Activated T-cell treated with anti-CD3 and anti-CD28 coated beads for 48 hours (primary cell): Measurements from ENCODE around the gene DES.

Experiments
- DNase-seq: peaks from one replicate; pipeline ENCODE4 v3.0.0-alpha.2; 2020; ENCODE audit warnings: low read depth

DES gene

GRCh38 chr2:219453671-219454590 is 35.8 kb downstream of the DES start:
- no peak for DNase-seq

DNA sequence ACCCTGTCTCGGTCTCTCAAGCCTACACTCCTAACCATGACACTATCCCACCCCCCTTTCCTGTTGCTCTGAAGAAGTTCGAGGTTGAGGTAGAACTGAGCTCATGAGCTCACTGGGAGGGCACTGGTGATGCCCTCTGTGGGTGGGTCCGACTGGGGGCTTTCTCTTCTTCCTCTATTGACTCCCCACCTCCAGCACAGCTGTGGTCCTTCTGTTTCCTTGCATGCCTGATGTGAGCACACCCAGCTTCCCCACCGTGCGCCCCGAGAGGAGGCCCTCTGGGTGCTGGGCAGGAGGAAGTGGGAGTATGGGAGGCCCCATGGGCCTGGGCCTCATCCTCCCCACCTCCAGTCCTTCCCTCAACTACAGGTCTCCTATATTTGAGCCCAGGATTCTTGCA is 37.4 kb downstream of the DES start:
- no peak for DNase-seq

DNA sequence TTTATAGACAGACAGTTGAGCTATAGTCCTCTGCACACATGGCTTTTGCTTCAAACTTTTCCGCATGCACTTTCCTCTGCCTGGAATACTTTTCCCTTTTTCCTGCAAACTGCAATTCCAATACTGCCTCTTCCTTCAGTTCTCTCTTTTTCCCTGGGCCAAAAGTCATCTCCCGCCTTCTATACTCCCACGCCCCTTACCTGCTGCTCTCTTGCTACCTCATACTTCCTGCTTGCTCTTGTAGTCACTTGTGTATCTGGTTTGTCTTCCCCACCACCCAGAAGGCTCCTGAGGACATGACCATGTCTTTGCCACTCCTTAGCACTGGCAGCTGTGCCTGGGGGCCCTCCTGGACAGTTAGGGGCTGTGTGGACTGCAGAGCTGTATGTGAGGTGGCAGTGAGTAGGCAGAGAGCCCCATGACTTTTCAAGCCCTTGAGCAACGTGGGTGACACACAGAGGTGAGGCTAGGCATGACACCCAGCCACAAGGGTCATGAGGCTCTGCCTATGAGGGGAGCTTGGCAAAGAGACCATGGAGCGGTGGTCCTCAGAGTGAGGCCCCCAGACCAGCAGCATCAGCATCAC is 39.7 kb downstream of the DES start:
- DNase-seq = no peak

GRCh38 chr2:219458996-219459395 is 40.8 kb downstream of the DES start:
- no peak for DNase-seq

DNA sequence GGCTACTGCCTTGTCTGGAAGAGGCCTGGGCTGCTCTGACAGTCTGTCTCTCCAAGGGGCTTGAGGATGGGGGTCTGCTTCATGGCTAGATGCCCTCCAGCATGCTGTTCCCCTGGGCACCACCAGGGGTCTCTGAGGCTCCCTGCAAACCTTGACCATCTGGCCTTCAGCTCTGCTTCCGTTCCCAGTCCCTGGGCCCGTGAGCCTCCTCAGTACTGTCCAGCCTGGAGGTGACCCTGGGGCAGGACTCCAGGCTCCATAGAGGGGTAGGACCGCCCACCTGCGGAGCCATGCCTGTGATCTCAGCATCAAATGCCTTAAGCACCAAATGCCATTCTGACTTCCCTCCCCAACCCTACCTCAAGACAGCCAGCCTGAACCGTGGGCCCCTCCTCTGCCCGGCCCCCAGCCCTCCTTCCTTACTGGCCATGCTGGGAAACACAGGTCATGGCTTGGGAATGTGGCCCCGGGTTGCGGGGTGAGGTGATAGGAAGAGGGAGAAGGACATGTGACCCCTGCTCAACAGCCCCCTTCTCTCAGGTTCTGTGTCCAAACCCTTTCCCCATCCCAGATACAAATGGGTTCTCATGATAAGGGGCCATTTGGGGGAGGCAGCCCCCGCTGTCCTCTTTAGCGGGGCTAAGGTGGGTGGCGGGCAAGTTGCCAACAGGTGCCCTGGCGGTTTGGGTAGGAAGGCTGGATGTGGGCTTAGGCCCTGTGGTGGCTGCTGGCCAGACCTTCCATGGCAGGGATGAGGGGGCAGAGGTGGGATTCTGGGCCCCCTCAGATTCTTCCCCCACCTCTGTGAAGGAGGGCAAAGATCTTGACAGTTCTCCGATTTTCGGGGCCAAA is 41.5 kb downstream of the DES start:
- peak; percentile 38 for DNase-seq

DNA sequence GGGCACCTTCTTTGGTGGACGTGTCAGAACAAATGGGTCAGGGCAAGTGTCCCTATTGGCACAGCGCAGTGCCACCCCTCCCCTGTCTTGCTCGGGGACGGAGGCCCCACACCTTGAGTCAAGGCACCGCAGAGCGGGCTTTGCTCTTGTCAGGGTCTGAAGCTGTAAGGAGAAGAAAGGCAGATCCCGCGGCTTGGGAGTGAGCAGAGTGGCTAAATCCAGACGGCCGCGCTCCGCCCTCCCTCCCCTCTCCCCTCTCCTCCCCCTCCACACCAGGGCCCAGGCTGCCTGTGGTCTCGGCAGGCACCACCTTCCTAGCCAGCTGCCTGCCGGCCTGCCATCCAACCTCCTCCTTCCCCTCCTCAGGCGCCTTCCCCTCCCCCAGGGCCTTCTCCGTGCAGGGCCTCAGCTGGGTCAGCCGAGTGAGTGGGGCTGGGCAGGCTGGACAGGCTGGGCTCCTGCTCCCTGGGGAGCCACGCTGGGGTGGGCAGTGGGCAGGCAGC is 42.3 kb downstream of the DES start:
- DNase-seq = no peak

GRCh38 chr2:219461047-219461514 is 42.9 kb downstream of the DES start:
- DNase-seq = no peak

- no peak for DNase-seq
Measured at GRCh38 chr2:219461669-219462068, 43.5 kb downstream of the DES start.

DNA sequence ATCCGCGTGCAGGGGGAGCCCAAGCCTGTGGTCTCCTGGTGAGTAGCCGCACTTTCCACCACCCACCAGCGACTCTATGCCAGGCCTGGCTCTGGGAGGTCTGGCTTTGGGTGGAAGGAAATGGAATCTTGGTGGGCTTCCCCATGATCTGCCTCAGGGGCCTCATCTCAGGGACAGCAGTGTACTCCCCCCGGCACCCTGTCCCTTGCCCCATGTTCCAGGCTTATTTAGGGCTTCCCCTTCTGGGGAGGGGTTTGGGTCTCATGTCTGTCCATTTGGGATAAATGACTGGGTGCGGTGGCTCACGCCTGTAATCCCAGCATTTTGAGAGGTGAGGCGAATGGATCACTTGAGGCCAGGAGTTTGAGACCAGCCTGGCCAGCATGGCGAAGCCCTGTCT is 44.2 kb downstream of the DES start:
- no peak for DNase-seq

DNA sequence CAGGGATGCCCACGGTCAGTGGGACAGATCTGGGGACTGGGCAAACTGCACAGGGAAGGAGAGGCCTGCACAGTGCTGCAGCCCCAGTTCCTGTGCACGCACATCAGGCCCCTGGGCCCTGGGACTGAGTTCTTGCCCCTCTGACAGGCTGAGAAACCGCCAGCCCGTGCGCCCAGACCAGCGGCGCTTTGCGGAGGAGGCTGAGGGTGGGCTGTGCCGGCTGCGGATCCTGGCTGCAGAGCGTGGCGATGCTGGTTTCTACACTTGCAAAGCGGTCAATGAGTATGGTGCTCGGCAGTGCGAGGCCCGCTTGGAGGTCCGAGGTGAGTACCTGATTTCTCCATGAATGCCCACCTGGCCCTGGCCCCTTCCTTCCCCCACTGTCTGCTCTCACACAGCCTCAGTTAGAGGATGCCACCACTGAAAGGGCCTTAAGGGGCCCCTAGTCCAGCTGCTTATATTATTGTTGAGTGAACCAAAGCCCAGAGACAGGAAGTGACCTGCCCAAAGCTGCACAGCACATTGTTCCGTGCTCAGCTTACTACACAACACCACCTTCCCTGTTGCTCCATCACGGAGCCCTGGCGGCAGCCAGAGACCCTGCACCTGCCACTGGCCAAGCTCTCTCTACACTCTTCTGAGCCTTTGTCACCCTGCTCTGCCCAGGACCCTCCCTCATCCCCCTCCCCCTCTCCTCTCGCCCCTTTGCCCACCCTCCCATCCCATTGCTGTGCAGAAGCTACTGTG is 46.3 kb downstream of the DES start:
- no peak for DNase-seq

DNA sequence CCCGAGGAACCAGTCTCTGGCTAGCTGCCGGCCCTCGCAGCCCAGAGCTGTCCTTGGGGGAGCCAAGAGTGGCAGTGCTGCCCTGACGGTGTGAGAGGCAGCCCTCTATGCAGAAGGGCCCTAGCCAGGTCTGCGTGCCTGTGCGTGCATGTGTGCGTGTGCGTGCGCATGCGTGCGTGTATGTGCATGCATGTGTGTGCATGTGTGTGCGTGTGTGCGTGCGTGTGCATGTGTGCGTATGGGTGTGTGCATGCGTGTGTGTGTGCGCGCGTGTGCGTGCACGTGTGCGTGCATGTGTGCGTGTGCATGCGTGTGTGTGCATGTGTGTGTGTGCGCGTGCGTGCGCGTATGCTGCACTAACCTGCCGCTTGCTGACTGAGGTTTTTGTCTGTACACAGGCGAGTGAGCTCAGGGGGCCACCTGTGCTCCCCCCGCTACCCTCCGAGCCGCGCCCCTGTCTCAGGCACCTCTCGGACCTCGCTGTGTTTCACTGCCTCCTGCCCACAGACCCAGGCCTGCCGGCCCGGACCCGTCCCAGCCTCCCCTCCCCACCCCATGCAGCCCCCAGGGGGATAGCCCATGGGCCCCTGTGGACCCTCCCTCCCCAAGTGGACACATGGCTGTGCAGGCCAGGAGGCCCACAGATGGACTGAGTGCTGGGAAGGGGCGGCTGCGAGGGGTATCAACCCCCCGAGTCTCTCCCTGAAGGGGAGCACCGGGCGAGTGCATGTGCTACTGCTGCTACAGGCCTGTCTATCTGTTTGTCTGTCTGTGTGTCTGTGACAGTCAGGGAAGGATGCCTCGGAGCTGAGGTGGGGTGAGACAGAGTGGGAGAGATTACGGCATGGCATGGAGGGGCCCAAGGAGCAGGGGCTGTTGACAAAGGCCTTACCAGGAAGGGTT is 47.7 kb downstream of the DES start:
- DNase-seq = no peak

DNA sequence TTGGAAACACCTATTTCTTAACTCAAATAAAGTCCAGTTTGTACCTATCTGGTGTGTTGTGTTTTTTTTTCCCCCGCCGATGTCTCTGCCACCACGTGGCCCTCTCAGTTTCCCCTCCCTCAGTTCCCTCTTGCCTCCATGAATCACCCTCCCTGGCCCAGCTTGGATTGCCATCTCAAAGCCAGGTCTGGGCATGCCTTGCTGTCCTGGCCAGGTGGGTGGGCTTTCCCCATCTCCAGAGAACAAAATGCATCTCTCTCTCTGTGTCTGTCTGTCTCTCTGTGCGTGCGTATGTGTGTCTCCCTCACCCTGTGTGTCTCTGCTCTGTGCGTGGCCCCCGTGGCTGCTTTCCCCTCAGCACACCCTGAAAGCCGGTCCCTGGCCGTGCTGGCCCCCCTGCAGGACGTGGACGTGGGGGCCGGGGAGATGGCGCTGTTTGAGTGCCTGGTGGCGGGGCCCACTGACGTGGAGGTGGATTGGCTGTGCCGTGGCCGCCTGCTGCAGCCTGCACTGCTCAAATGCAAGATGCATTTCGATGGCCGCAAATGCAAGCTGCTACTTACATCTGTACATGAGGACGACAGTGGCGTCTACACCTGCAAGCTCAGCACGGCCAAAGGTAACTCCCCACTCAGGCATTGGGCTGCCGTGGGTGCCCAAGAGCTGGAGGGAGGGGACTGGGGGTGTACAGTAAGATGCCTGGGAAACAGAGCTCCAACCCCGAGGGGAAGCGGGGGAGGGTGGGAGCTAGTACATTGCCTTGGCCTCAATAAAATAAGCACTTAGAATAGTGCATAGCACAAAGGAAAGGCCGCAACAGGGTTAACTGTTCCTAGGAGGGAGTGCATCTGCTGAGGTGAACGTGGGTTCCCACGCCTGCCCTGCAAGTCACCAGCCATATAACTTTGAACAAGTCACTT is 48.9 kb downstream of the DES start:
- no peak for DNase-seq

DNA sequence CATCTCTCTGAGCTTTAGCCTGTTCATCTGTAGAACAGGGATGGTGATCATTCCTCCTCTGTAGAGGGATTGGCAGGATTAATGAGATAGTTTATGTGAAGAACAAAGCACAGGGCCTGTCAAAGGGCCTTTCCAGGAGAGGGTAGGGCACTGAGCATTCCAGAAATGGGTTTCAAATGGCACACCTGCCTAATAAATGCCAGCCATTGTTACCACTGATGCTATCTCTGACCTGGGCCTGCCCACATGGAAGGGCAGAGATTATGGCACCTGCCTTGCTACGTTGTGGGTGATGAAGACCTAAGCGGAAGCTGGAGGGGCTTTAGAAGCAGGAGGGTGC is 49.5 kb downstream of the DES start:
- no peak for DNase-seq

DNA sequence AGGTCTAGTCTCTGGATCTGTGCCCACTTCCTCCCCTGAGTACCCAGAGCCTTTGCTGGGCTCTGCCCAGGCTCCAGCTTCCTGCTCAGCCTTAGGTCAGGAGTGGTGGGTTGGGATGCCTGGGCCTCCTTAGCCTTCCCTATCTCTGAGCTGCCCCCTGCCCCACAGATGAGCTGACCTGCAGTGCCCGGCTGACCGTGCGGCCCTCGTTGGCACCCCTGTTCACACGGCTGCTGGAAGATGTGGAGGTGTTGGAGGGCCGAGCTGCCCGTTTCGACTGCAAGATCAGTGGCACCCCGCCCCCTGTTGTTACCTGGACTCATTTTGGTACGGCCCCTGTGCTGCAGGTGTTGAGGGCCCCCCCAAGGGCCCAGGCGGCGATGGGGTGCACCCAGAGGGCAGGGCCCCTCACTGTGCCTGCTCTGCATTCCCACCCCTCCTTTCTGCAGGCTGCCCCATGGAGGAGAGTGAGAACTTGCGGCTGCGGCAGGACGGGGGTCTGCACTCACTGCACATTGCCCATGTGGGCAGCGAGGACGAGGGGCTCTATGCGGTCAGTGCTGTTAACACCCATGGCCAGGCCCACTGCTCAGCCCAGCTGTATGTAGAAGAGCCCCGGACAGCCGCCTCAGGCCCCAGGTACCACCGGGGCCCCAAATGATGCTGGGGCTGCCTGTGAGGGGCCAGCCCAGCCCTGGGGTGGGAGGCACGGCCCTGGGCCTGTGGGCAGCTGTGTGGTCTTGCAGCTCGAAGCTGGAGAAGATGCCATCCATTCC is 50.4 kb downstream of the DES start:
- DNase-seq = no peak

DNA sequence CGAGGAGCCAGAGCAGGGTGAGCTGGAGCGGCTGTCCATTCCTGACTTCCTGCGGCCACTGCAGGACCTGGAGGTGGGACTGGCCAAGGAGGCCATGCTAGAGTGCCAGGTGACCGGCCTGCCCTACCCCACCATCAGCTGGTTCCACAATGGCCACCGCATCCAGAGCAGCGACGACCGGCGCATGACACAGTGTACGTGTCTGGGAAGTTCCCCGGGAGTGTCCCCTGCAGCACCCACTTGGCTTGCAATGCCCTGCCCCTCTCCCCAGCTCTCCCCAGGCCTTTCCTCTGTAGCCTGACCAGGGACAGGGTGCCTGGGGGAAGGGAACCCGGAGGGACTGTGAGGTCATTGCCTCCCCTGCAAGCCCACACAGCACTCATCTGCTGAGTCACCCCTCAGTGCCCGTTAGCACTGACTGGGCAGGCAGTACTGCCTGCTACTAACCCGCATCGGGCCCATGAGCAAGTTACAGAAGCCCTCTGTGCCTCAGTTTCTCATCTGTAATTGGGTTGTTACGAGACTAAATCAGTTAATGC is 51.1 kb downstream of the DES start:
- no peak for DNase-seq

DNA sequence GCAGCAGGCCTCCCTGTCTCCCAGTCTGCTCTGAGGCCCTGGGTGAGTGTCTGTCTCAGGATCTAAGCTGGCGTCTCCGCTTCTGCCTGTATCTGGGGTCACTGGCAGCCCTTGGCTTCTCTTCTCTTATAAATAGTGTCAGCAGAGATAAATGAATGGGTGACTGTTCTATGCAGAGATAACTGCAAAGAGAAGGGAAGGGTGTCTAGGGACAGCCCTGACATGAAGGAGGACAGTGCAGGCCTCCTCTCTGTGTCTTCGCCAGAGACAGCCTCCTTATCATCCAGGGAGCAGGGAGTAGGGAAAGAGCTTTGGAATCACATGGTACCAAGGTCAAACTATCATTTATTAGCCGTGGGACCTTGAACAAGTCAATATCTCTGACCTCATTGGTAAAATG is 52.3 kb downstream of the DES start:
- no peak for DNase-seq

GRCh38 chr2:219471476-219472371 is 53.5 kb downstream of the DES start:
- DNase-seq = no peak
